ENCODE results near the gene MICAL1. TPM values are rescaled to one million over a fixed set of nuclear protein-coding genes. Genes with fewer than 3 reads are reported as not detected.

The MICAL1 gene
- total RNA-seq, 4 donors from 2014 or later = 45.4 to 91.0 (median 70.3) TPM

DNA sequence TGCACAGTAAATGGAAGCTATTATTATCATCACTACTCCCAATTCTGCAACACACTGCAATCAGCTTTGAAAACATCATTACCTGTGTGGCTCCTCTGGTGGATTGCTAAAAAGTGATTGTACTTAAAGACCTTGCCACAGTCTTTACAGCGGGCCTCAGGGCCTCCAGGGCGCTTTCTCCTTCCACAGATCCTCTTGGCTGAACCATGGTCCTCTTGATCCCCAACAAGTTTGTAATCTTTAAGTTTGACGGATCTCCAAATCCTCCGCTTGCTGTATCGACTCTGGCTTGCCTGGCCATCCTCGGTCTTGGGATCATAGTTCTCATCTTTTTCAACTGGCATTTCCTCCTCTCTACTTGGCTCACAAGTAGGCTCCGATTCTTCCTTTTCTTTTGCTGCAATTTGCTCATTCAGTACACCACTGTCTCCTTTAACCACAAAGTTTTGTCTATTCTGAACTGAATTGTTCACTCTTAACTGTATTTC, 25.5 kb upstream of the MICAL1 start:
- H3K36me3 ChIP-seq = peaks cover 0 to 36% (median 0%) of the 10 kb centered on the region in 3 donors
- 94 to 96% methylated on average over 7 of the region's 7 CpGs for WGBS, 2 donors
- TF ChIP-seq POLR2A (IDR thresholded peaks at IDR 0.05) (no peak), EP300 (IDR thresholded peaks at IDR 0.05) (no peak)
- TF ChIP-seq, protein P1, sequence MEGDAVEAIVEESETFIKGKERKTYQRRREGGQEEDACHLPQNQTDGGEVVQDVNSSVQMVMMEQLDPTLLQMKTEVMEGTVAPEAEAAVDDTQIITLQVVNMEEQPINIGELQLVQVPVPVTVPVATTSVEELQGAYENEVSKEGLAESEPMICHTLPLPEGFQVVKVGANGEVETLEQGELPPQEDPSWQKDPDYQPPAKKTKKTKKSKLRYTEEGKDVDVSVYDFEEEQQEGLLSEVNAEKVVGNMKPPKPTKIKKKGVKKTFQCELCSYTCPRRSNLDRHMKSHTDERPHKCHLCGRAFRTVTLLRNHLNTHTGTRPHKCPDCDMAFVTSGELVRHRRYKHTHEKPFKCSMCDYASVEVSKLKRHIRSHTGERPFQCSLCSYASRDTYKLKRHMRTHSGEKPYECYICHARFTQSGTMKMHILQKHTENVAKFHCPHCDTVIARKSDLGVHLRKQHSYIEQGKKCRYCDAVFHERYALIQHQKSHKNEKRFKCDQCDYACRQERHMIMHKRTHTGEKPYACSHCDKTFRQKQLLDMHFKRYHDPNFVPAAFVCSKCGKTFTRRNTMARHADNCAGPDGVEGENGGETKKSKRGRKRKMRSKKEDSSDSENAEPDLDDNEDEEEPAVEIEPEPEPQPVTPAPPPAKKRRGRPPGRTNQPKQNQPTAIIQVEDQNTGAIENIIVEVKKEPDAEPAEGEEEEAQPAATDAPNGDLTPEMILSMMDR (IDR thresholded peaks at IDR 0.05) = no peak
- no peaks in the 10 kb centered on the region for H3K27me3 ChIP-seq
- peaks cover 3 to 73% (median 38%) of the 10 kb centered on the region in 4 donors for H3K4me1 ChIP-seq
- no peak overlapping the region for H3K4me3 ChIP-seq
- no peak for DNase-seq (ENCODE audit: low spot score in 2 of 2)
- H3K27ac ChIP-seq = no peak overlapping the region
- H3K9me3 ChIP-seq = no peaks in the 10 kb centered on the region

DNA sequence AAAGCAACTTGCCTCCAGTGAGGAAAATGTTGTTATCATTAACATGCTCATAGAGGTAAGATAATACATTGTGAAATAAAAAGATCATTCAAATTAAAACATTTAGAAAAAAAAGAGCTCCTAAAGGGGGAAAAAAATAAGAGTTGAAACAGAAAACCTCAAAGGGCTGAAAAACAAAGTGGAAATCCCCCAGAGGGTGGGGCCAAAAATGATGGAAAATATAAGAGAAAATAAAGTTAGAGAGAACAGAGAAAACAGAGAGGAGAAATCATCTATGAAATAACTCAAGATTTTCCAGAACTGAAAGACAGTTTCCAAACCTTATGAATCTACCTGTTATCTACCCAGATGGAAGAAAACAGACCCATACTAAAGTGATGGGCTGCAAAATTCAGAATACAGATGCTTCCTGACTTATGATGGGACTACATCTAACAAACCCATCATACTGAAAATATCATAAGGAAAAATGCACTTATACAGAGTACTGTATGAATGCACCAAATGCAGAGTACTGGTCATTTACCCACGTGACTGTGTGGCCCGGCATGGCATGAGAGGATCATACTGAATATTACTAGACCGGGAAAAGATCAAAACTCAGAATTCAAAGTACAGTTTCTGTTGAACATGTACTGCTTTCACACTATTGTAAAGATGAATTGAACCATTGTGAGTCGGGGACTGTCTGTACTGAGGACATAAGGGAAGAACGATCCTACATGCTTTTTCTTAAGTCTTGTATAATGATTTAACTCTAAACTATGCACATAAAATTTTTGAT, 23.5 kb upstream of the MICAL1 start:
- H3K4me1 ChIP-seq = peaks cover 3 to 70% (median 36%) of the 10 kb centered on the region in 4 donors

DNA sequence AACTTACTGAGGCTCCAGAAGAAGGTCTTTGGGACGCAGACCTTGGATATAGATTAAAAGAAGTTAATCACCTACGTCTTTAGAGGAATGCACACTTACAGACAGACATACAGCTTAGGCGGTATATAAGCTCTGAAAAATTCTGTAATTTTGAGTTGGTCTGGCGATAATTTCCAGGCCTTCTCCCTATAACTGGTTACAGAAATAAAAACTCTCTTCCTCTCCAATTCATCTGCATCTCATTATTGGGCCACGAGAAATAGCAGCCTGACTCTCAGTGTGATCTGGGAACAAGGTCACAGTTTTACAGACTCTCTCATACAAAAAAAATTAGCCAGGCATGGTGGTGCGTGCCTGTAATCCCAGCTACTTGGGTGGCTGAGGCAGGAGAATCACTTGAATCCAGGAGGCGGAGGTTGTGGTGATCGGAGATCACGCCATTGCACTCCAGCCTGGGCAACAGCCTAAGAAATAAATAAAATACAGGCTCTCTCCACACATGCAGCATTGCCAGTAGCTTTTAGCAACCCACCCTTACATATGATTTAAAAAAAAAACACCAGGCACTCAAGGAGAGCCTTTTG, 22.7 kb upstream of the MICAL1 start:
- Histone ChIP-seq H3K4me1 (peaks cover 3 to 65% (median 34%) of the 10 kb centered on the region in 4 donors), H3K27ac (no peak overlapping the region), H3K4me3 (no peak overlapping the region), H3K36me3 (peaks cover 0 to 63% (median 11%) of the 10 kb centered on the region in 3 donors), H3K27me3 (no peaks in the 10 kb centered on the region), H3K9me3 (no peaks in the 10 kb centered on the region)
- WGBS, 2 donors = 80 to 81% methylated on average over 9 of the region's 9 CpGs
- DNase-seq (ENCODE audit: low spot score in 2 of 2) = no peak
- TF ChIP-seq, protein P1 (IDR thresholded peaks at IDR 0.05) = no peak
- TF ChIP-seq EP300 (IDR thresholded peaks at IDR 0.05) (no peak), POLR2A (IDR thresholded peaks at IDR 0.05) (no peak)

More for the DNA sequence above, 23.5 kb upstream of the MICAL1 start:
- no peak for DNase-seq (ENCODE audit: low spot score in 2 of 2)
- Histone ChIP-seq H3K27me3 (no peaks in the 10 kb centered on the region), H3K36me3 (peaks cover 0 to 56% (median 9%) of the 10 kb centered on the region in 3 donors), H3K9me3 (no peaks in the 10 kb centered on the region), H3K27ac (no peak overlapping the region), H3K4me3 (no peak overlapping the region)
- TF ChIP-seq EP300 (IDR thresholded peaks at IDR 0.05) (no peak), POLR2A (IDR thresholded peaks at IDR 0.05) (no peak)
- TF ChIP-seq, protein P1 (IDR thresholded peaks at IDR 0.05) = no peak
- 54 to 56% methylated on average over 5 of the region's 5 CpGs for WGBS, 2 donors

DNA sequence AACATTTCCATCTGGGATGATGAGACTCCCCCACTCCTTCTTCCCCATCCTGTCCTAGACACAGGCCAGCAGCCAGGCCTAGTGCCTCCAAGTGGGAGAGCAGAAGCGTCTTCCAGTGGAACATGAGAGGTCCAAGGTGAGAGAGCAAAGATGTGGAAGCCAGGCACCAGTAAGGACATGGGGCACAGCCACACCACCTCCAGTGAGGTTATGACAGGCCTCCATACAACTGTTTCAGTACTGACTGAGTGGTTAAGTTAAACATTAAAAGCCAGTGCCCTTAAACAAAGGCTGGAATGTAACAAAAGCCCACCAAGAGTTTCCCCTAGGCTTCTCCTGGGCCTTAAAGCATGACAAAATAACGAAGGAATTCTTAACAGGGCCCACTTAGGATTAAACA, 22.2 kb upstream of the MICAL1 start:
- Histone ChIP-seq H3K36me3 (peaks cover 0 to 69% (median 11%) of the 10 kb centered on the region in 3 donors), H3K4me1 (peaks cover 3 to 68% (median 34%) of the 10 kb centered on the region in 4 donors), H3K4me3 (no peak overlapping the region), H3K27me3 (no peaks in the 10 kb centered on the region), H3K27ac (no peak overlapping the region), H3K9me3 (no peaks in the 10 kb centered on the region)
- TF ChIP-seq EP300 (IDR thresholded peaks at IDR 0.05) = no peak
- TF ChIP-seq, protein P1 (IDR thresholded peaks at IDR 0.05) = no peak
- WGBS, 2 donors = 41 to 48% methylated on average over 2 of the region's 2 CpGs
- no peak for DNase-seq (ENCODE audit: low spot score in 2 of 2)

DNA sequence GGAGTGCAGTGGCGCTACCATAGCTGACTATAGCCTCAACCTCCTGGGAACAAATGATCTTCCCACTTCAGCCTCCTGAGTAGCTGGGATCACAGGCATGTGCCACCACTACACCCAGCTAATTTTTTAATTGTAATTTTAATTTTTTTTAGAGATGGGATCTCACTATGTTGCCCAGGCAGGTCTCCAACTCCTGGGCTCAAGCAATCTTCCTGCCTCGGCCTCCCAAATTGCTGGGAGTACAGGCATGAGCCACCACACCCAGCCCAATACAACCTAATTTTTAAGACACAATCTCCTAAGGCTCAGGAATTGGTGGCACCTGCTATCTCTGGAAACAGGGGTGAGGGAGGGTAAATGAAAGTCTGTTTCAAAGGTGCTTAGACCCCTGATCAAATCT, 21.6 kb upstream of the MICAL1 start:
- H3K27me3 ChIP-seq = no peaks in the 10 kb centered on the region
- DNase-seq (ENCODE audit: low spot score in 2 of 2) = no peak
- no peak overlapping the region for H3K4me3 ChIP-seq
- 87 to 95% methylated on average over 2 of the region's 2 CpGs for WGBS, 2 donors
- TF ChIP-seq, protein P1 (IDR thresholded peaks at IDR 0.05) = no peak
- TF ChIP-seq POLR2A (IDR thresholded peaks at IDR 0.05) (no peak), EP300 (IDR thresholded peaks at IDR 0.05) (no peak)
- peaks cover 0 to 75% (median 11%) of the 10 kb centered on the region in 3 donors for H3K36me3 ChIP-seq
- no peak overlapping the region for H3K27ac ChIP-seq
- H3K4me1 ChIP-seq = peaks cover 3 to 64% (median 33%) of the 10 kb centered on the region in 4 donors
- H3K9me3 ChIP-seq = no peaks in the 10 kb centered on the region

Data from tibial nerve (tissue), 4 donors.